ENCODE results near the gene COPG2.

- TF ChIP-seq CTCF (conservative IDR thresholded peaks at IDR 0.05) = no peak
- TF ChIP-seq EZH2 (IDR thresholded peaks at IDR 0.05; ENCODE audit: low read depth) = no peak
Measured at GRCh38 chr7:130485734-130486113, 182.8 kb downstream of the COPG2 start.

Data from PC-9 (cell line).